NCI-H1417 (cell line): ENCODE results near the gene ALOX5AP.

Experiments
- DNase-seq, 3 experiments: peaks; one replicate each; lab custom pipeline; 2025; lab: John Stamatoyannopoulos, UW

Gene ALOX5AP

GRCh38 chr13:30796631-30797601, 61.6 kb downstream of the ALOX5AP start:
- peak in 1 of 3 experiments; percentile 14 for DNase-seq

- DNase-seq: no peak
Observed at GRCh38 chr13:30797847-30798535, 62.6 kb downstream of the ALOX5AP start.

- no peak for DNase-seq
Observed at GRCh38 chr13:30798776-30799355, 63.5 kb downstream of the ALOX5AP start.

- DNase-seq: peak in 1 of 3 experiments; percentile 10
Observed at GRCh38 chr13:30799356-30799824, 64.0 kb downstream of the ALOX5AP start.

- no peak for DNase-seq
Observed at GRCh38 chr13:30800107-30800506, 64.8 kb downstream of the ALOX5AP start.

- DNase-seq: no peak
Observed at GRCh38 chr13:30802501-30802900, 67.2 kb downstream of the ALOX5AP start.

- peak; percentile 69 to 84 (median 74) for DNase-seq
Observed at GRCh38 chr13:30802953-30803478, 67.7 kb downstream of the ALOX5AP start.

GRCh38 chr13:30803749-30804148, 68.4 kb downstream of the ALOX5AP start:
- DNase-seq: no peak

- peak in 1 of 3 experiments; percentile 4 for DNase-seq
Observed at GRCh38 chr13:30804474-30804873, 69.1 kb downstream of the ALOX5AP start.

GRCh38 chr13:30805132-30805537, 69.8 kb downstream of the ALOX5AP start:
- DNase-seq: no peak

GRCh38 chr13:30805603-30806011, 70.3 kb downstream of the ALOX5AP start:
- DNase-seq: no peak

- DNase-seq: no peak
Observed at GRCh38 chr13:30806784-30807183, 71.4 kb downstream of the ALOX5AP start.

GRCh38 chr13:30807392-30807791, 72.0 kb downstream of the ALOX5AP start:
- DNase-seq: no peak

- DNase-seq: peak in 1 of 3 experiments; percentile 22
Observed at GRCh38 chr13:30808600-30808999, 73.3 kb downstream of the ALOX5AP start.

- no peak for DNase-seq
Observed at GRCh38 chr13:30809787-30810186, 74.4 kb downstream of the ALOX5AP start.

GRCh38 chr13:30810261-30810701, 74.9 kb downstream of the ALOX5AP start:
- DNase-seq: no peak

GRCh38 chr13:30810801-30811200, 75.5 kb downstream of the ALOX5AP start:
- DNase-seq: no peak
